IMR-90 (cell line): Measurements from ENCODE around the gene B4GALT5.

Source experiments
- BHLHE40 ChIP-seq: fragments of 150-350 bp; IDR thresholded peaks from 2 replicates; pipeline ENCODE4 v1.6.1; 2016; ENCODE audit warnings: mild to moderate bottlenecking, low read depth, low read length
- CTCF ChIP-seq: conservative IDR thresholded peaks from 2 replicates; pipeline ENCODE4 v1.5.1; 2012; ENCODE audit warnings: mild to moderate bottlenecking, low read depth, low read length, improper control_type of control experiment
- POLR2A ChIP-seq: IDR thresholded peaks from 2 replicates; pipeline ENCODE4 v1.6.1; 2012; ENCODE audit warnings: mild to moderate bottlenecking, low read depth, low read length
- RCOR1 ChIP-seq: IDR thresholded peaks from 2 replicates; pipeline ENCODE4 v1.6.1; 2012; ENCODE audit warnings: mild to moderate bottlenecking, low read length, improper control_type of control experiment; ENCODE audit not compliant: insufficient replicate concordance
- SMC3 ChIP-seq: fragments of 150-350 bp; IDR thresholded peaks from 2 replicates; pipeline ENCODE4 v1.6.1; 2016; ENCODE audit warnings: low read depth, mild to moderate bottlenecking, antibody characterized with exemption, low read length, moderate library complexity
- USF2 ChIP-seq: fragments of 150-350 bp; IDR thresholded peaks from 2 replicates; pipeline ENCODE4 v1.6.1; 2017; ENCODE audit warnings: mild to moderate bottlenecking, antibody characterized with exemption, low read length, low read depth

GRCh38 chr20:49593466-49594142, 120.1 kb downstream of the B4GALT5 start:
- TF ChIP-seq SMC3 (no peak), CTCF (no peak), POLR2A (no peak), USF2 (no peak), BHLHE40 (no peak), RCOR1 (no peak)
